SK-N-SH treated with all-trans-retinoic acid at 6 μM for 48 hours (cell line): ENCODE results near the gene USP15.

Experiments
- ATAC-seq: fragments of 200-7000 bp; cut with Tn5 transposase; 3 replicates; pipeline ENCODE4 v1.9.1; 2020; ENCODE audit warnings: mild to moderate bottlenecking, moderate library complexity
- ARNTL ChIP-seq: fragments of 450-650 bp; formaldehyde crosslinking; IDR thresholded peaks from 2 replicates; pipeline ENCODE4 v1.5.0; 2020; ENCODE audit warnings: low read depth, mild to moderate bottlenecking, moderate library complexity, borderline replicate concordance
- BACH2 ChIP-seq: fragments of 250-450 bp; sonication (Bioruptor Pico); IDR thresholded peaks from 2 replicates; pipeline ENCODE4 v1.9.0; 2021; ENCODE audit warnings: mild to moderate bottlenecking, borderline replicate concordance
- CSDC2 ChIP-seq: fragments of 250-450 bp; sonication (Bioruptor Pico); IDR thresholded peaks from 2 replicates; pipeline ENCODE4 v1.5.0; 2020; ENCODE audit warnings: mild to moderate bottlenecking, moderate library complexity
- ESRRG ChIP-seq: fragments of 250-450 bp; sonication (Bioruptor Pico); IDR thresholded peaks from 2 replicates; pipeline ENCODE4 v1.6.1; 2021; ENCODE audit warnings: mild to moderate bottlenecking
- GLIS3 ChIP-seq: fragments of 250-450 bp; sonication (Bioruptor Pico); IDR thresholded peaks from 2 replicates; pipeline ENCODE4 v1.5.0; 2020; ENCODE audit warnings: mild to moderate bottlenecking, moderate library complexity
- ISL1 ChIP-seq: fragments of 250-450 bp; sonication (Bioruptor Pico); IDR thresholded peaks from 2 replicates; pipeline ENCODE4 v2.1.2; 2022; ENCODE audit warnings: mild to moderate bottlenecking, moderate library complexity
- OSR1 ChIP-seq: fragments of 250-450 bp; sonication (Bioruptor Pico); IDR thresholded peaks from 2 replicates; pipeline ENCODE4 v1.8.0; 2022; ENCODE audit warnings: moderate library complexity, mild to moderate bottlenecking, inconsistent platforms
- PPARA ChIP-seq: fragments of 250-450 bp; sonication (Bioruptor Pico); IDR thresholded peaks from 2 replicates; pipeline ENCODE4 v1.5.0; 2020; ENCODE audit warnings: mild to moderate bottlenecking, borderline replicate concordance
- RARB ChIP-seq: fragments of 250-450 bp; sonication (Bioruptor Pico); IDR thresholded peaks from 2 replicates; pipeline ENCODE4 v1.8.0; 2021; ENCODE audit warnings: mild to moderate bottlenecking, moderate library complexity
- SNAI2 ChIP-seq: fragments of 250-450 bp; sonication (Bioruptor Pico); IDR thresholded peaks from 2 replicates; pipeline ENCODE4 v1.5.0; 2020; ENCODE audit warnings: mild to moderate bottlenecking, moderate library complexity
- TCF4 ChIP-seq: fragments of 250-450 bp; sonication (Bioruptor Pico); IDR thresholded peaks from 2 replicates; pipeline ENCODE4 v1.8.0; 2021; ENCODE audit warnings: mild to moderate bottlenecking, moderate library complexity, borderline replicate concordance
- TOX ChIP-seq: fragments of 250-450 bp; sonication (Bioruptor Pico); IDR thresholded peaks from 2 replicates; pipeline ENCODE4 v1.8.0; 2021; ENCODE audit warnings: mild to moderate bottlenecking, moderate library complexity, borderline replicate concordance
- ZC3H10 ChIP-seq: fragments of 250-450 bp; sonication (Bioruptor Pico); IDR thresholded peaks from 2 replicates; pipeline ENCODE4 v1.5.1; 2021; ENCODE audit warnings: mild to moderate bottlenecking, moderate library complexity
- ZFP3 ChIP-seq: fragments of 250-450 bp; sonication (Bioruptor Pico); IDR thresholded peaks from 2 replicates; pipeline ENCODE4 v1.5.0; 2020; ENCODE audit warnings: mild to moderate bottlenecking, moderate library complexity
- ZFP30 ChIP-seq: fragments of 450-650 bp; formaldehyde crosslinking; IDR thresholded peaks from 2 replicates; pipeline ENCODE4 v1.5.0; 2022; ENCODE audit warnings: mild to moderate bottlenecking, moderate library complexity
- ZNF565 ChIP-seq: fragments of 450-650 bp; formaldehyde crosslinking; conservative IDR thresholded peaks from 2 replicates; pipeline ENCODE4 v1.5.0; 2020; ENCODE audit warnings: low read depth, mild to moderate bottlenecking, moderate library complexity
- ZNF70 ChIP-seq: fragments of 450-650 bp; formaldehyde crosslinking; IDR thresholded peaks from 2 replicates; pipeline ENCODE4 v1.5.0; 2020; ENCODE audit warnings: mild to moderate bottlenecking, moderate library complexity
- ZNF8 ChIP-seq: fragments of 450-650 bp; formaldehyde crosslinking; IDR thresholded peaks from 2 replicates; pipeline ENCODE4 v1.5.0; 2020; ENCODE audit warnings: mild to moderate bottlenecking, moderate library complexity
- TF ChIP-seq, protein P1 (sequence below): fragments of 250-450 bp; sonication (Bioruptor Pico); IDR thresholded peaks from 2 replicates; pipeline ENCODE4 v1.5.0; 2020; ENCODE audit warnings: mild to moderate bottlenecking, moderate library complexity
- TF ChIP-seq, protein P2 (sequence below): fragments of 250-450 bp; sonication (Bioruptor Pico); IDR thresholded peaks from 2 replicates; pipeline ENCODE4 v1.8.0; 2021; ENCODE audit warnings: low read depth, mild to moderate bottlenecking, moderate library complexity, borderline replicate concordance
- TF ChIP-seq, protein P3 (sequence below): fragments of 250-450 bp; sonication (Bioruptor Pico); IDR thresholded peaks from 2 replicates; pipeline ENCODE4 v1.5.1; 2020; ENCODE audit warnings: low read depth, mild to moderate bottlenecking, moderate library complexity
- TF ChIP-seq, protein P4 (sequence below): fragments of 250-450 bp; sonication (Bioruptor Pico); IDR thresholded peaks from 2 replicates; pipeline ENCODE4 v1.5.1; 2021; ENCODE audit warnings: mild to moderate bottlenecking, moderate library complexity
- TF ChIP-seq, protein P5 (sequence below): fragments of 250-450 bp; sonication (Bioruptor Pico); IDR thresholded peaks from 2 replicates; pipeline ENCODE4 v1.8.0; 2020; ENCODE audit warnings: mild to moderate bottlenecking, moderate library complexity, borderline replicate concordance

USP15 gene

DNA sequence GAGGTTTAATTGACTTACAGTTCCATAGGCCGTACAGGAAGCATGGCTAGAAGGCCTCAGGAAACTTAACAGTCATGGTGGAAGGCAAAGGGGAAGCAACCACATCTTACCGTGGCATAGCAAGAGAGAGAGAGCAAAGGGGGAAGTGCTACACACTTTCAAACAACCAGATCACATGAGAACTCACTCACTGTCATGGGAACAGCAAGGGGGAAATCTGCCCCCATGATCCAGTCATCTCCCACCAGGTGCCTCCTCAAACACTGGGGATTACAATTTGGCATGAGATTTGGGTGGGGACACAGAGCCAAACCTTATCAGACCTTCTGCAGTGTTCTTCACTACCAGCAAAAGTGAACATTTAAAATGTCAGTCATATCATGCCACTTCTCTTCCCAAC, 58.9 kb downstream of the USP15 start:
- TF ChIP-seq, protein P1, sequence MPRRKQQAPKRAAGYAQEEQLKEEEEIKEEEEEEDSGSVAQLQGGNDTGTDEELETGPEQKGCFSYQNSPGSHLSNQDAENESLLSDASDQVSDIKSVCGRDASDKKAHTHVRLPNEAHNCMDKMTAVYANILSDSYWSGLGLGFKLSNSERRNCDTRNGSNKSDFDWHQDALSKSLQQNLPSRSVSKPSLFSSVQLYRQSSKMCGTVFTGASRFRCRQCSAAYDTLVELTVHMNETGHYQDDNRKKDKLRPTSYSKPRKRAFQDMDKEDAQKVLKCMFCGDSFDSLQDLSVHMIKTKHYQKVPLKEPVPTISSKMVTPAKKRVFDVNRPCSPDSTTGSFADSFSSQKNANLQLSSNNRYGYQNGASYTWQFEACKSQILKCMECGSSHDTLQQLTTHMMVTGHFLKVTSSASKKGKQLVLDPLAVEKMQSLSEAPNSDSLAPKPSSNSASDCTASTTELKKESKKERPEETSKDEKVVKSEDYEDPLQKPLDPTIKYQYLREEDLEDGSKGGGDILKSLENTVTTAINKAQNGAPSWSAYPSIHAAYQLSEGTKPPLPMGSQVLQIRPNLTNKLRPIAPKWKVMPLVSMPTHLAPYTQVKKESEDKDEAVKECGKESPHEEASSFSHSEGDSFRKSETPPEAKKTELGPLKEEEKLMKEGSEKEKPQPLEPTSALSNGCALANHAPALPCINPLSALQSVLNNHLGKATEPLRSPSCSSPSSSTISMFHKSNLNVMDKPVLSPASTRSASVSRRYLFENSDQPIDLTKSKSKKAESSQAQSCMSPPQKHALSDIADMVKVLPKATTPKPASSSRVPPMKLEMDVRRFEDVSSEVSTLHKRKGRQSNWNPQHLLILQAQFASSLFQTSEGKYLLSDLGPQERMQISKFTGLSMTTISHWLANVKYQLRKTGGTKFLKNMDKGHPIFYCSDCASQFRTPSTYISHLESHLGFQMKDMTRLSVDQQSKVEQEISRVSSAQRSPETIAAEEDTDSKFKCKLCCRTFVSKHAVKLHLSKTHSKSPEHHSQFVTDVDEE, result no peak
- TF ChIP-seq ZC3H10 (no peak), ZFP3 (CRISPR knock-in tag) (no peak), RARB (no peak), GLIS3 (CRISPR knock-in tag) (no peak), ARNTL (CRISPR knock-in tag) (no peak), ZNF70 (CRISPR knock-in tag) (no peak), ZNF565 (CRISPR knock-in tag) (no peak), ESRRG (CRISPR knock-in tag) (no peak), SNAI2 (CRISPR knock-in tag) (no peak), ZFP30 (no peak), BACH2 (no peak), ISL1 (no peak), ZNF8 (CRISPR knock-in tag) (no peak), PPARA (CRISPR knock-in tag) (no peak)
- TF ChIP-seq, protein P2, sequence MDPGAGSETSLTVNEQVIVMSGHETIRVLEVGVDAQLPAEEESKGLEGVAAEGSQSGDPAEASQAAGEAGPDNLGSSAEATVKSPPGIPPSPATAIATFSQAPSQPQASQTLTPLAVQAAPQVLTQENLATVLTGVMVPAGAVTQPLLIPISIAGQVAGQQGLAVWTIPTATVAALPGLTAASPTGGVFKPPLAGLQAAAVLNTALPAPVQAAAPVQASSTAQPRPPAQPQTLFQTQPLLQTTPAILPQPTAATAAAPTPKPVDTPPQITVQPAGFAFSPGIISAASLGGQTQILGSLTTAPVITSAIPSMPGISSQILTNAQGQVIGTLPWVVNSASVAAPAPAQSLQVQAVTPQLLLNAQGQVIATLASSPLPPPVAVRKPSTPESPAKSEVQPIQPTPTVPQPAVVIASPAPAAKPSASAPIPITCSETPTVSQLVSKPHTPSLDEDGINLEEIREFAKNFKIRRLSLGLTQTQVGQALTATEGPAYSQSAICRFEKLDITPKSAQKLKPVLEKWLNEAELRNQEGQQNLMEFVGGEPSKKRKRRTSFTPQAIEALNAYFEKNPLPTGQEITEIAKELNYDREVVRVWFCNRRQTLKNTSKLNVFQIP (CRISPR knock-in tag), result no peak
- TF ChIP-seq, protein P3, sequence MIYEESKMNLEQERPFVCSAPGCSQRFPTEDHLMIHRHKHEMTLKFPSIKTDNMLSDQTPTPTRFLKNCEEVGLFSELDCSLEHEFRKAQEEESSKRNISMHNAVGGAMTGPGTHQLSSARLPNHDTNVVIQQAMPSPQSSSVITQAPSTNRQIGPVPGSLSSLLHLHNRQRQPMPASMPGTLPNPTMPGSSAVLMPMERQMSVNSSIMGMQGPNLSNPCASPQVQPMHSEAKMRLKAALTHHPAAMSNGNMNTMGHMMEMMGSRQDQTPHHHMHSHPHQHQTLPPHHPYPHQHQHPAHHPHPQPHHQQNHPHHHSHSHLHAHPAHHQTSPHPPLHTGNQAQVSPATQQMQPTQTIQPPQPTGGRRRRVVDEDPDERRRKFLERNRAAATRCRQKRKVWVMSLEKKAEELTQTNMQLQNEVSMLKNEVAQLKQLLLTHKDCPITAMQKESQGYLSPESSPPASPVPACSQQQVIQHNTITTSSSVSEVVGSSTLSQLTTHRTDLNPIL (CRISPR knock-in tag), result no peak
- TF ChIP-seq, all 23 proteins: peak for 0
- no peak for ATAC-seq

DNA sequence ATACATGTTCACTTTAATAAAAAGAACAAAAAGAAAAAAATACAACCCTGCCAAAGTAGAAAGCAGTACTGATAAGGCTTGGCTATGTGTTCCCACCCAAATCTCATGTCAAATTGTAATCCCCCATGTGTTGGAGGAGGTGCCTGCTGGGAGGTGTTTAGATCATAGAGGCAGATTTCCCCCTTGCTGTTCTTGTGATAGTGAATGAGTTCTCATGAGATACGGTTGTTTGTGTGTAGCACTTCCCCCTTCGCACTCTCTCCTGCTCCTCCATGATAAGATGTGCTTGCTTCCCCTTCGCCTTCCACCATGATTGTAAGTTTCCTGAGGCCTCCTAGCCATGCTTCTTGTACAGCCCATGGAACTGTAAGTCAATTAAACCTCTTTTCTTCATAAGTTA, 59.9 kb downstream of the USP15 start:
- no peak for ATAC-seq
- TF ChIP-seq, protein P4, sequence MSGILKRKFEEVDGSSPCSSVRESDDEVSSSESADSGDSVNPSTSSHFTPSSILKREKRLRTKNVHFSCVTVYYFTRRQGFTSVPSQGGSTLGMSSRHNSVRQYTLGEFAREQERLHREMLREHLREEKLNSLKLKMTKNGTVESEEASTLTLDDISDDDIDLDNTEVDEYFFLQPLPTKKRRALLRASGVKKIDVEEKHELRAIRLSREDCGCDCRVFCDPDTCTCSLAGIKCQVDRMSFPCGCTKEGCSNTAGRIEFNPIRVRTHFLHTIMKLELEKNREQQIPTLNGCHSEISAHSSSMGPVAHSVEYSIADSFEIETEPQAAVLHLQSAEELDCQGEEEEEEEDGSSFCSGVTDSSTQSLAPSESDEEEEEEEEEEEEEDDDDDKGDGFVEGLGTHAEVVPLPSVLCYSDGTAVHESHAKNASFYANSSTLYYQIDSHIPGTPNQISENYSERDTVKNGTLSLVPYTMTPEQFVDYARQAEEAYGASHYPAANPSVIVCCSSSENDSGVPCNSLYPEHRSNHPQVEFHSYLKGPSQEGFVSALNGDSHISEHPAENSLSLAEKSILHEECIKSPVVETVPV, result no peak
- TF ChIP-seq RARB, result no peak
- TF ChIP-seq PPARA (CRISPR knock-in tag), result no peak
- TF ChIP-seq GLIS3 (CRISPR knock-in tag), result no peak
- TF ChIP-seq, protein P5, sequence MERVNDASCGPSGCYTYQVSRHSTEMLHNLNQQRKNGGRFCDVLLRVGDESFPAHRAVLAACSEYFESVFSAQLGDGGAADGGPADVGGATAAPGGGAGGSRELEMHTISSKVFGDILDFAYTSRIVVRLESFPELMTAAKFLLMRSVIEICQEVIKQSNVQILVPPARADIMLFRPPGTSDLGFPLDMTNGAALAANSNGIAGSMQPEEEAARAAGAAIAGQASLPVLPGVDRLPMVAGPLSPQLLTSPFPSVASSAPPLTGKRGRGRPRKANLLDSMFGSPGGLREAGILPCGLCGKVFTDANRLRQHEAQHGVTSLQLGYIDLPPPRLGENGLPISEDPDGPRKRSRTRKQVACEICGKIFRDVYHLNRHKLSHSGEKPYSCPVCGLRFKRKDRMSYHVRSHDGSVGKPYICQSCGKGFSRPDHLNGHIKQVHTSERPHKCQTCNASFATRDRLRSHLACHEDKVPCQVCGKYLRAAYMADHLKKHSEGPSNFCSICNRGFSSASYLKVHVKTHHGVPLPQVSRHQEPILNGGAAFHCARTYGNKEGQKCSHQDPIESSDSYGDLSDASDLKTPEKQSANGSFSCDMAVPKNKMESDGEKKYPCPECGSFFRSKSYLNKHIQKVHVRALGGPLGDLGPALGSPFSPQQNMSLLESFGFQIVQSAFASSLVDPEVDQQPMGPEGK (CRISPR knock-in tag), result no peak
- TF ChIP-seq ZFP30, result no peak
- TF ChIP-seq TCF4 (CRISPR knock-in tag), result no peak
- no peak for TF ChIP-seq ZNF565 (CRISPR knock-in tag)
- TF ChIP-seq CSDC2 (CRISPR knock-in tag), result no peak
- TF ChIP-seq ZNF8 (CRISPR knock-in tag), result no peak
- no peak for TF ChIP-seq OSR1 (CRISPR knock-in tag)
- no peak for TF ChIP-seq ESRRG (CRISPR knock-in tag)
- TF ChIP-seq ZFP3 (CRISPR knock-in tag), result no peak
- TF ChIP-seq ARNTL (CRISPR knock-in tag), result no peak
- TF ChIP-seq TOX, result no peak
- TF ChIP-seq SNAI2 (CRISPR knock-in tag), result no peak

DNA sequence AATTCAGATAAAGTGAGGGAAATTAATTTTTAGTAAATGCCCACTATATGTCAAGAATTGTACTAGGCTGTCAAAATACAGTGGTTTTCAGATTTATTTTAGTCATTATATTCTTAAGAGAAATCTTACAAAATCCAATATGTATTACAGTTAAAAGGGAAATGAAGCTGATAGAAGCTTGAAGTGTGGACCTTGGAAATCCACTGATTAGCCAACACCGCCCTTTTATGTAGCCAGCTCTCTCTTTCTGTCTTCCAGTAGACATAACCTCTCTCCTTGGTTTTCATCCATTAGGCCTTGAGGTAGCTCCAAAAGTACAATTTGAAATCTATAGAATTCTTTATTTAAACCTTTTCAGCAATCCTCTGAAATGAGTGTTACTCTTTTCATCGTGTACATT, 63.2 kb downstream of the USP15 start:
- no peak for ATAC-seq
- TF ChIP-seq, protein P2 (CRISPR knock-in tag), result no peak
- TF ChIP-seq ZFP30, result 0 out of 2 replicates have a peak, but pooled peaks have one; percentile 9
- TF ChIP-seq, all 23 proteins: peak for 1
